IMR-90 (cell line): ENCODE results near the gene NUMA1. TPM values are rescaled to one million over a fixed set of nuclear protein-coding genes. Genes with fewer than 3 reads are reported as not detected.

Source experiments
- ATAC-seq: fragments of 200-7000 bp; cut with Tn5 transposase; 2 replicates; pipeline ENCODE4 v1.9.1; 2020; ENCODE audit warnings: low read depth, mild to moderate bottlenecking, moderate library complexity
- BruUV-seq: library from RNA; stranded (reverse); fragments of 400-500 nt; replicated peaks from 2 replicates; lab custom pipeline; 2021; lab: Mats Ljungman, UMichigan
- CTCF ChIA-PET: fragments of 300-600 bp; formaldehyde crosslinking; extraction: SDS; loops from one replicate; lab custom pipeline; 2021; ENCODE audit warnings: antibody characterized with exemption; lab: Yijun Ruan, JAX
- POLR2A ChIA-PET: fragments of 300-600 bp; sonication (Branson Sonifier 250); formaldehyde crosslinking; loops from one replicate; lab custom pipeline; 2022; ENCODE audit warnings: antibody characterized with exemption; ENCODE audit not compliant: unreplicated experiment; lab: Charles Lee
- DNase-seq: peaks from one replicate; pipeline ENCODE4 v3.0.0; 2013
- H2AFZ ChIP-seq: replicated peaks from 2 replicates; pipeline ENCODE3; 2013; ENCODE audit warnings: low read length, mild to moderate bottlenecking; ENCODE audit not compliant: poor library complexity
- H2AK5ac ChIP-seq: 2 replicates; pipeline ENCODE4 v1.6.1; 2013; ENCODE audit warnings: low read depth, low read length, inconsistent platforms
- H2AK9ac ChIP-seq: replicated peaks from 2 replicates; pipeline ENCODE3; 2013; ENCODE audit warnings: mild to moderate bottlenecking, low read depth, low read length, moderate library complexity; ENCODE audit not compliant: poor library complexity
- H2BK120ac ChIP-seq: 2 replicates; pipeline ENCODE4 v1.6.1; 2013; ENCODE audit warnings: low read depth, low read length, inconsistent platforms
- H2BK15ac ChIP-seq: 3 replicates; pipeline ENCODE4 v1.6.1; 2013; ENCODE audit warnings: low read depth, low read length, inconsistent platforms
- H2BK20ac ChIP-seq: 2 replicates; pipeline ENCODE4 v1.6.1; 2013; ENCODE audit warnings: low read depth, mild to moderate bottlenecking, inconsistent platforms, low read length, moderate library complexity
- H2BK5ac ChIP-seq: 2 replicates; pipeline ENCODE4 v1.6.1; 2013; ENCODE audit warnings: mild to moderate bottlenecking, low read depth, low read length, inconsistent platforms; ENCODE audit not compliant: poor library complexity, severe bottlenecking
- H3K14ac ChIP-seq: replicated peaks from 2 replicates; pipeline ENCODE4 v1.6.1; 2013; ENCODE audit warnings: low read depth, low read length, inconsistent platforms
- H3K18ac ChIP-seq: 2 replicates; pipeline ENCODE4 v1.6.1; 2013; ENCODE audit warnings: low read depth, low read length, control low read depth
- H3K23ac ChIP-seq: 2 replicates; pipeline ENCODE4 v1.6.1; 2013; ENCODE audit warnings: low read depth, low read length, inconsistent platforms
- H3K27ac ChIP-seq: 2 replicates; pipeline ENCODE4 v1.5.1; 2013; ENCODE audit warnings: mild to moderate bottlenecking, control low read depth, low read length; ENCODE audit not compliant: insufficient read depth
- H3K27me3 ChIP-seq: 2 replicates; pipeline ENCODE4 v1.6.1; 2013; ENCODE audit warnings: low read length; ENCODE audit not compliant: control insufficient read depth, insufficient read depth
- H3K36me3 ChIP-seq: 2 replicates; pipeline ENCODE4 v1.6.1; 2013; ENCODE audit warnings: low read length, mixed read lengths; ENCODE audit not compliant: control insufficient read depth, insufficient read depth
- H3K4ac ChIP-seq: 2 replicates; pipeline ENCODE4 v1.6.1; 2013; ENCODE audit warnings: low read depth, low read length, inconsistent platforms
- H3K4me1 ChIP-seq: 2 replicates; pipeline ENCODE4 v1.6.1; 2013; ENCODE audit warnings: low read length, mixed read lengths; ENCODE audit not compliant: control insufficient read depth, insufficient read depth
- H3K4me2 ChIP-seq: 2 replicates; pipeline ENCODE4 v1.6.1; 2013; ENCODE audit warnings: low read depth, mild to moderate bottlenecking, control low read depth, low read length, moderate library complexity
- H3K4me3 ChIP-seq: 2 replicates; pipeline ENCODE4 v1.5.1; 2013; ENCODE audit warnings: low read depth, mild to moderate bottlenecking, control low read depth, low read length, moderate library complexity; ENCODE audit not compliant: insufficient read depth
- H3K56ac ChIP-seq: 2 replicates; pipeline ENCODE4 v1.6.1; 2013; ENCODE audit warnings: low read length, inconsistent platforms; ENCODE audit not compliant: insufficient read depth; ENCODE audit errors: extremely low read depth
- H3K79me1 ChIP-seq, 2 experiments: 2 replicates each; pipeline ENCODE4 v1.6.1; 2013; ENCODE audit warnings: low read length in 2 of 2, inconsistent platforms in 1 of 2, low read depth in 1 of 2
- H3K9ac ChIP-seq: 2 replicates; pipeline ENCODE4 v1.6.1; 2013; ENCODE audit warnings: low read depth, low read length, control low read depth
- H3K9me1 ChIP-seq: 2 replicates; pipeline ENCODE4 v1.6.1; 2013; ENCODE audit warnings: low read length, inconsistent platforms; ENCODE audit not compliant: insufficient read depth
- H3K9me3 ChIP-seq: 2 replicates; pipeline ENCODE4 v1.6.1; 2013; ENCODE audit warnings: low read length; ENCODE audit not compliant: control insufficient read depth, insufficient read depth
- H4K20me1 ChIP-seq: 2 replicates; pipeline ENCODE4 v1.6.1; 2013; ENCODE audit warnings: low read length, inconsistent platforms; ENCODE audit not compliant: insufficient read depth
- H4K5ac ChIP-seq: 2 replicates; pipeline ENCODE4 v1.6.1; 2013; ENCODE audit warnings: mild to moderate bottlenecking, low read depth, low read length, control low read depth
- H4K8ac ChIP-seq, 2 experiments: 2 replicates each; pipeline ENCODE4 v1.6.1; 2013; ENCODE audit warnings: low read depth in 2 of 2, low read length in 2 of 2, control low read depth in 1 of 2, inconsistent platforms in 1 of 2
- H4K91ac ChIP-seq: 2 replicates; pipeline ENCODE4 v1.6.1; 2013; ENCODE audit warnings: low read depth, low read length, inconsistent platforms; ENCODE audit not compliant: insufficient read depth
- BHLHE40 ChIP-seq: fragments of 150-350 bp; IDR thresholded peaks from 2 replicates; pipeline ENCODE4 v1.6.1; 2016; ENCODE audit warnings: mild to moderate bottlenecking, low read depth, low read length
- CEBPB ChIP-seq: IDR thresholded peaks from 2 replicates; pipeline ENCODE4 v1.6.1; 2012; ENCODE audit warnings: low read depth, low read length, improper control_type of control experiment
- CHD1 ChIP-seq: IDR thresholded peaks from 2 replicates; pipeline ENCODE4 v1.6.1; 2012; ENCODE audit warnings: low read depth, low read length, improper control_type of control experiment
- FOS ChIP-seq: fragments of 150-350 bp; IDR thresholded peaks from 2 replicates; pipeline ENCODE4 v1.6.1; 2016; ENCODE audit warnings: low read depth, low read length
- MAFK ChIP-seq: IDR thresholded peaks from 2 replicates; pipeline ENCODE4 v1.6.1; 2012; ENCODE audit warnings: low read depth, low read length, improper control_type of control experiment
- MAZ ChIP-seq: IDR thresholded peaks from 2 replicates; pipeline ENCODE4 v1.6.1; 2012; ENCODE audit warnings: low read depth, mild to moderate bottlenecking, low read length, improper control_type of control experiment, moderate library complexity, borderline replicate concordance
- MXI1 ChIP-seq: IDR thresholded peaks from 2 replicates; pipeline ENCODE4 v1.6.1; 2012; ENCODE audit warnings: low read depth, mild to moderate bottlenecking, low read length, moderate library complexity, borderline replicate concordance
- POLR2A ChIP-seq: IDR thresholded peaks from 2 replicates; pipeline ENCODE4 v1.6.1; 2012; ENCODE audit warnings: mild to moderate bottlenecking, low read depth, low read length
- RAD21 ChIP-seq: IDR thresholded peaks from 2 replicates; pipeline ENCODE4 v1.6.1; 2012; ENCODE audit warnings: low read length, improper control_type of control experiment
- RCOR1 ChIP-seq: IDR thresholded peaks from 2 replicates; pipeline ENCODE4 v1.6.1; 2012; ENCODE audit warnings: mild to moderate bottlenecking, low read length, improper control_type of control experiment; ENCODE audit not compliant: insufficient replicate concordance
- RFX5 ChIP-seq: IDR thresholded peaks from 2 replicates; pipeline ENCODE4 v1.8.0; 2012; ENCODE audit warnings: low read depth, mild to moderate bottlenecking, low read length, moderate library complexity
- SMC3 ChIP-seq: fragments of 150-350 bp; IDR thresholded peaks from 2 replicates; pipeline ENCODE4 v1.6.1; 2016; ENCODE audit warnings: low read depth, mild to moderate bottlenecking, antibody characterized with exemption, low read length, moderate library complexity
- USF2 ChIP-seq: fragments of 150-350 bp; IDR thresholded peaks from 2 replicates; pipeline ENCODE4 v1.6.1; 2017; ENCODE audit warnings: mild to moderate bottlenecking, antibody characterized with exemption, low read length, low read depth
- WGBS, 2 experiments: methylation state at CpG; one replicate each; pipeline versions ENCODE4 v1.1.5 to v1.1.7; 2013; ENCODE audit warnings: missing lambda C conversion rate in 2 of 2; ENCODE audit not compliant: insufficient read length in 1 of 2; ENCODE audit errors: extremely low coverage in 2 of 2; 5-methylcytosine and 5-hydroxymethylcytosine counted together
- dilution Hi-C: fragments of 300-500 bp; cut with HindIII; formaldehyde crosslinking; loops from one replicate; pipeline ENCODE4 v1.14.3; 2018; ENCODE audit warnings: low sequenced_read_pairs; ENCODE audit not compliant: unreplicated experiment
- in situ Hi-C: fragments of 300-500 bp; cut with MboI; formaldehyde crosslinking; loops from 3 replicates; pipeline ENCODE4 v1.14.3; 2019; ENCODE audit warnings: low sequenced_read_pairs, inconsistent platforms, mixed read lengths
- intact Hi-C: fragments of 100-400 bp; cut with micrococcal nuclease; formaldehyde crosslinking; loops from 2 replicates; pipeline ENCODE4 v1.10.0; 2022
- polyA plus RNA-seq, 3 experiments: library from polyadenylated mRNA; depleted of rRNA; stranded (reverse); fragments of >200 nt; gene quantifications; 2 replicates each; pipeline ENCODE4 v1.2.3, GENCODE V29; 2012; ENCODE audit warnings: low replicate concordance in 1 of 3
- total RNA-seq: library from RNA; depleted of rRNA; stranded (reverse); fragments of >200 nt; gene quantifications from 2 replicates; pipeline ENCODE4 v1.2.3, GENCODE V29; 2012
- TF ChIP-seq, protein P1 (sequence below): conservative IDR thresholded peaks from 2 replicates; pipeline ENCODE4 v1.5.1; 2012; ENCODE audit warnings: mild to moderate bottlenecking, low read depth, low read length, improper control_type of control experiment
- TF ChIP-seq, protein P2 (sequence below): fragments of 150-350 bp; IDR thresholded peaks from 2 replicates; pipeline ENCODE4 v1.6.1; 2016; ENCODE audit warnings: low read depth, mild to moderate bottlenecking, low read length, moderate library complexity, borderline replicate concordance

Gene NUMA1
- total and polyA plus RNA-seq, 2 of the 4 experiments (the other 2 are of a cell fraction), result 61.7 to 97.0 TPM

GRCh38 chr11:72042064-72042745 lies 38.1 kb downstream of the NUMA1 start:
- in situ Hi-C loops (no loop called here), intact Hi-C loops (no loop called here), dilution Hi-C loops (no loop called here)
- Histone ChIP-seq H2AK9ac (peak overlapping the region; percentile 100), H2BK5ac (peak overlapping the region; percentile 96), H2AFZ (peak overlapping the region; percentile 93), H2BK15ac (peak overlapping the region; percentile 96; the same call in 2 of the 3 replicates), H3K79me1 (peaks cover 17 to 86% of the 10 kb centered on the region in 2 experiments), H3K27ac (peak overlapping the region; percentile 95), H3K56ac (peak overlapping the region; percentile 96), H2BK120ac (peak overlapping the region; percentile 87), H4K91ac (peak overlapping the region; percentile 99), H2AK5ac (peak overlapping the region; percentile 99), H3K14ac (peak overlapping the region; percentile 98), H3K36me3 (no peaks in the 10 kb centered on the region; the same call in 1 of the 2 replicates), H3K4ac (peak overlapping the region; percentile 96), H4K8ac (peak overlapping the region; percentile 100), H3K9ac (peak overlapping the region; percentile 99), H3K9me3 (no peaks in the 10 kb centered on the region), H3K27me3 (no peaks in the 10 kb centered on the region), H3K9me1 (peaks cover 15% of the 10 kb centered on the region), H2BK20ac (peak overlapping the region; percentile 77), H3K18ac (peak overlapping the region; percentile 83), H3K4me1 (peaks cover 10% of the 10 kb centered on the region), H3K4me2 (peak overlapping the region; percentile 84), H4K20me1 (peaks cover 20% of the 10 kb centered on the region), H4K5ac (peak overlapping the region; percentile 98), H3K23ac (peak overlapping the region; percentile 98), H3K4me3 (peak overlapping the region; percentile 76)
- ChIA-PET POLR2A (interaction anchor here (1.0 kb wide), 1 partner anchor 33 kb away, joined by 3 read pairs; no protein-coding TSS in a partner anchor), CTCF (no interaction called here)
- WGBS, 2 experiments, result no CpG with 5 or more reads among the region's 5 CpGs
- DNase-seq, result no peak
- no TSS peak for BruUV-seq
- ATAC-seq, result peak; percentile 4; the same call in 1 of the 2 replicates
- TF ChIP-seq CEBPB, result no peak
- no peak for TF ChIP-seq CHD1
- no peak for TF ChIP-seq POLR2A
- TF ChIP-seq RFX5, result no peak
- TF ChIP-seq MAZ, result no peak
- TF ChIP-seq USF2, result no peak
- TF ChIP-seq, protein P1, sequence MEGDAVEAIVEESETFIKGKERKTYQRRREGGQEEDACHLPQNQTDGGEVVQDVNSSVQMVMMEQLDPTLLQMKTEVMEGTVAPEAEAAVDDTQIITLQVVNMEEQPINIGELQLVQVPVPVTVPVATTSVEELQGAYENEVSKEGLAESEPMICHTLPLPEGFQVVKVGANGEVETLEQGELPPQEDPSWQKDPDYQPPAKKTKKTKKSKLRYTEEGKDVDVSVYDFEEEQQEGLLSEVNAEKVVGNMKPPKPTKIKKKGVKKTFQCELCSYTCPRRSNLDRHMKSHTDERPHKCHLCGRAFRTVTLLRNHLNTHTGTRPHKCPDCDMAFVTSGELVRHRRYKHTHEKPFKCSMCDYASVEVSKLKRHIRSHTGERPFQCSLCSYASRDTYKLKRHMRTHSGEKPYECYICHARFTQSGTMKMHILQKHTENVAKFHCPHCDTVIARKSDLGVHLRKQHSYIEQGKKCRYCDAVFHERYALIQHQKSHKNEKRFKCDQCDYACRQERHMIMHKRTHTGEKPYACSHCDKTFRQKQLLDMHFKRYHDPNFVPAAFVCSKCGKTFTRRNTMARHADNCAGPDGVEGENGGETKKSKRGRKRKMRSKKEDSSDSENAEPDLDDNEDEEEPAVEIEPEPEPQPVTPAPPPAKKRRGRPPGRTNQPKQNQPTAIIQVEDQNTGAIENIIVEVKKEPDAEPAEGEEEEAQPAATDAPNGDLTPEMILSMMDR, result no peak
- TF ChIP-seq, protein P2, sequence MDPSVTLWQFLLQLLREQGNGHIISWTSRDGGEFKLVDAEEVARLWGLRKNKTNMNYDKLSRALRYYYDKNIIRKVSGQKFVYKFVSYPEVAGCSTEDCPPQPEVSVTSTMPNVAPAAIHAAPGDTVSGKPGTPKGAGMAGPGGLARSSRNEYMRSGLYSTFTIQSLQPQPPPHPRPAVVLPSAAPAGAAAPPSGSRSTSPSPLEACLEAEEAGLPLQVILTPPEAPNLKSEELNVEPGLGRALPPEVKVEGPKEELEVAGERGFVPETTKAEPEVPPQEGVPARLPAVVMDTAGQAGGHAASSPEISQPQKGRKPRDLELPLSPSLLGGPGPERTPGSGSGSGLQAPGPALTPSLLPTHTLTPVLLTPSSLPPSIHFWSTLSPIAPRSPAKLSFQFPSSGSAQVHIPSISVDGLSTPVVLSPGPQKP, result no peak
- no peak for TF ChIP-seq SMC3
- no peak for TF ChIP-seq RCOR1
- TF ChIP-seq MAFK, result no peak
- TF ChIP-seq RAD21, result no peak
- TF ChIP-seq FOS, result no peak
- TF ChIP-seq BHLHE40, result no peak
- no peak for TF ChIP-seq MXI1
